DMS153 treated with DMSO at 0.1 percent for 48 hours (cell line): Measurements from ENCODE around the gene HSP90AB1.

Source experiments
- DNase-seq: peaks from one replicate; lab custom pipeline; 2025; ENCODE audit not compliant: unreplicated experiment; lab: John Stamatoyannopoulos, UW

Gene HSP90AB1

DNA sequence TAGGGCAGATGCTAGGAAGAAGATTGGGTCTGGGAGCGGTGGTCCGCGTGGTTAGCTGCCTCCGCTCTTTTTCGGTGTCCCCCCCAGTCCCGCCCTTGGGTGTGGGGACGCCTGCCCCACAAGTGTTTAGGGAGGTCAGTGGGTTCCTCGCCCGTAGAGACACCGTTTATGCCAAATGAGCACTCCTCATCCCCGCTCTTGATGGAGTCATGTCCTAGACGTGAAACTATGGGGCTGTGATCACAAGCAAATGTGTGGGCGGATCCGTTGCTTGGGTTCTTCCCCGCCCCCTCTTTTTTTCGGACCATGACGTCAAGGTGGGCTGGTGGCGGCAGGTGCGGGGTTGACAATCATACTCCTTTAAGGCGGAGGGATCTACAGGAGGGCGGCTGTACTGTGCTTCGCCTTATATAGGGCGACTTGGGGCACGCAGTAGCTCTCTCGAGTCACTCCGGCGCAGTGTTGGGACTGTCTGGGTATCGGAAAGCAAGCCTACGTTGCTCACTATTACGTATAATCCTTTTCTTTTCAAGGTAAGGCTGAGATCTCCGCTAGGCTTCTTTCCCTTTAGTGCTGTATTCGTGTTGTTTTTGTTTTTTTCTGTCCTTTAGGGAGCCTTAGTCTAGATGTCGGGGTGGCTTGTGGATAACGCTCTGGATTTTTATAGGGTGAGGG lies at the start of gene HSP90AB1:
Gene HSP90AB1, plus strand, starts transcription at position 439 of the 675 bp plus-strand sequence. CDS start 1,529 bp downstream, outside the sequence.
- DNase-seq = peak; percentile 84

DNA sequence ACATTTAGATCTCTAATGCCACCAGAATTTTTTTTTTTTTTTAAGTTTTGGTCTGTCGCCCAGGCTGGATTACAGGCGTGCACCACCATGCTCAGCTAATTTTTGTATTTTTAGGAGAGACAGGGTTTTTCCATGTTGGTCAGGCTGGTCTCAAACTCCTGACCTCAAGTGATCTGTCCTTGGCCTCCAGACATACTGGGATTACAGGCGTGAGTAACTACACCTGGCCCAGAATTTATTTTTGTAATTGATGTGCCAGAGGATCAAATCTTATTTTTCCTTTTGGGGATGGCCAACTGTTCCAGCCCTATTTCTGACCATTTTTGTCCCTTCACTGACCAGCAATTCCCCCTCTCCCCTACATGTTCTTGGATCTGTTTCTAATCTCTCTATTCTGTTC lies 48.2 kb upstream of the HSP90AB1 start:
- DNase-seq = no peak

DNA sequence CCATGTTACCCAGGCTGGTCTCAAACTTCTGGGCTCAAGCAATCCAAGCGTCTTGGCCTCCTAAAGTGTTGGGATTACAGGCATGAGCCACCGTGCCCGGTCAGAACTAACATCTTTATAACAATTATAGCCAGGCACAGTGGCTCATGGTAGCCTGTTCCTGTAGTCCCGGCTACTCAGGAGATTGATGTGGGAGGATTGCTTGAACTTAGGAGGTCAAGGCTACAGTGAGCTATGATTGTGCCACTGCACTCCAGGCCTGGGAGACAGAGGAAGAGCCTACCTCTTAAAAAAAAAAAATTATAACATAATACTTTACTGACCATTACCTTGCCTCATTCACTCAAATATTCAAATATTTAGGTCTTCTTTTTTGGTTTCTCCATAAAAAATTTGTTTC lies 47.0 kb upstream of the HSP90AB1 start:
- DNase-seq = no peak

DNA sequence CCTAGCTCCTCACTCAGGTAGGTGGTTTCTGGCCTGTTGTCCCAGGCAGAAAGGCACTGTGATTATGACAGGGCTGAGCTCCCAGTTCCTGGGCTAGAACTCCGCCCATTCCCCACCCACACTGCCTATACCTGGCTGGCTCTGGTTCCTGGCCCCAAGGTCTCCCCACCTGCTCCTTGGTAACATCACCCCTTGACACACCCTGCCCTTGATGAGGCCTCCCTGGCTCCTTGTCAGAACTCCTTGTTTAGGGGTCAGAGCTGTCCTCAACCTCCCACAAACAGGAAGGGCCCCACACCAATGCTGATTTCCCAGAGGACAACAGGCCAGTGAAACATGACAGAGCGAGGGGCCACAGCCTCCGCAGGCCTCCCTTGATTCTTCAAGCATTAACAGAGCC lies 45.7 kb upstream of the HSP90AB1 start:
- DNase-seq = no peak

DNA sequence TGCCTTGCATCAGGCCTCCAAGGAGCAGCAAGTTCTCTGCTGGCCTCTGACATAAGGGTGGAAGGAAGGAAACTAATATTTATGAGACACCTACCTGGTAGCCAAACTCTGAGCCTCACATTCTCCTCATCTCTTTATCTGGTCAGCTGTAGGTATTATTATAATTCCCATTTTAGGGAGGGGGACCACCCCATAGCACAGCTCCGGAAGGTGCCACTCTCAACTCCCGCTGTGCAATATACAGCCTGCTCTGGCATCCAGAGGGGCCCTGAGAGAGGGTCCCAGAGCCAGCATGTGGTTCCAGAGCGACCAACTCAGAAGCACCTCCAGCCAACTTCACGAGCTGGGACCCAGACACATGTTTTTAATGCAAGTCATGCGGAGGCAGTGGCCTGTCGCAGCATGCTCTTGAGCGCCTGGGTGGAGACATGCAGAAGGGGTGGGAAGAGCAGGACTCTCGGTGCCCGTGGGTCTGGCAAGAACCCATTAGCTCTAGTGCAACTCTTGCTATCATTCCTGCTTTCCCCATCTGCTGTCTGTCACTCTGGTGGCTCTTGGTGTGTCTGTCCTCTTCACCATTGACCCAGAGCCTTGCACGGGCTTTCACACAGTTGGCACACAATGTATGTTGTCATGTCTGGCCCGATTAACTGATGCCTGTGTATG lies 45.1 kb upstream of the HSP90AB1 start:
- DNase-seq = no peak

DNA sequence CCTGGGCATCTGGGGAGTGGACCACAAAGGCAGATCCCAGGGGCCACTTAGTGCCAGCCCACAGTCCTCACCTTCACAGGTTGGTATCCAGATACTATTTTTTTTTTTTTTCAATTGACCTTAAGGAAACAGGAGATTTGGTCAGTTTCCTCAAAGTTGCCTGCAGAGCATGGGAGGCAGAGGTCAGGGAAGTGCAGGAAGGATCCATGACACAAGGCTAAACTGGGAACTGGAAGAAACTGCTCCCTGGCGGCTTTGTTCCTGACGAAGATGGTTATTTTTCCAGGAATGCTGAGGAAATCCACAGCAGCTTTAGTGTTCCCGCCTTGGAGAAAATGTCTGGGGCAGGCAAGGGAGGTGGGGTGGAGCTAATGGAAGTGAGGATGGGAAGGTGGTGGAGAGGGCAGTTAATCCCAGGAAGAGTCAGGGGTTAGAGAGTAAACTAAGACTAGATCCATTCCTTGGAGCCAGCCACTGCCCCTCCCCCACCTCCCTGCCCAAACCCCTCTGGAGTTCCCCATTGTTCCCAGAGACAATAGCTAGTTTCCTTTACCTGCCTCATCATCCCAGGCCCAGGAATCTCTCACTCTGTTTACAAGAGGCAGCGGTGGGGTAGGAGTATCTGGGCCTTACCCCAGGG lies 44.4 kb upstream of the HSP90AB1 start:
- DNase-seq = no peak

DNA sequence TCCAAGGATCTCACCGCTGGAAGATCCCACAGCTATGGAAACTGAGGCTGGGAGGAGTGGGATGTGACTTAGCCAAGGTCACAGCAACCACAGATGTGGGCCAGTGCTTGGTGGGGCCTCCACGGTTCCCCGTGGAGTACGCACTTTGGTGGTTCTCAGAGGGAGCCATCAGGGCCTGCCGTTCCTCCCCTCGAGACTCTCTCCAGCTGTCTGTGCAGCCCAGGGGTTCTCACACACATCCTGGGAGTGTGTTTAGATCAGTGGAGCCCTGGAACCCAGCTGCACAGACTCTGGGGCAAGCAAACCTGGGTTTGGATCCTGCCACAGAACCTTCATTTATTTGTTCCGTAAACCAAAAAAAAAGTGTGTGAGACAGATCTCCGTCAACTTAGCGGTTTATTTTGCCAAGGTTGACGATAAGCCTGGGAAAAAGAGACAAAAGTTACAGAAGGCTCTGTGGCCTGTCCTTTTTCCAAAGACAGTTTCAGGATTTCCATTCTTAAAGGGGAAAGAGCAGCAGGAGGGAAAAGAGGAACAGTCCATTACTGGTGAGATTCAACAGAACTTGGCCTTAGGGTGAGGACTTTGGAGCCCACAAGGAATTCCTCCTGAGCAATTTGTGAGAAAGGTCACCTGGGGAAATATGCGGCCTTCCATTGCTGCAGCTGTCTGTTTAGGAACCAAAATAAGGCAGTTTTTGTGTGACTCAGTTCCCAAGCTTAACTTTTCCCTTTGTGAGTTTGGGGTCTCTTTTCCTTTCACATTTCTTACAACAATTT lies 43.7 kb upstream of the HSP90AB1 start:
- no peak for DNase-seq

DNA sequence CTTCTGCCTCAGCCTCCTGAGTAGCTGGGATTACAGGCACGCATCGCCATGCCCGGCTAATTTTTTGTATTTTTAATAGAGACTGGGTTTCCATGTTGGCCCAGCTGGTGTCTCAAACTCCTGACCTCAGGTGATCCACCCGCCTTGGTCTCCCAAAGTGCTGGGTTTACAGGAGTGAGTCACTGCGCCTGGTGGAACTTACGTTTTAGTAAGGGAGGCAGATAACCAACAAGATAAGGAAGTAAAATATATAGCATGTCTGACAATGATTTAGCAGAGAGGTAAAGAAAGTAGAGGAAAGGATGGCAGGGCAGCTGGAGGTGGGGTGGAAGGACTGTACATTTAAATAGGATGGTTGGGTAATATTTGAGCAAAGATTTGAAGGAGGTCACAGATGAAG lies 42.9 kb upstream of the HSP90AB1 start:
- DNase-seq = no peak

DNA sequence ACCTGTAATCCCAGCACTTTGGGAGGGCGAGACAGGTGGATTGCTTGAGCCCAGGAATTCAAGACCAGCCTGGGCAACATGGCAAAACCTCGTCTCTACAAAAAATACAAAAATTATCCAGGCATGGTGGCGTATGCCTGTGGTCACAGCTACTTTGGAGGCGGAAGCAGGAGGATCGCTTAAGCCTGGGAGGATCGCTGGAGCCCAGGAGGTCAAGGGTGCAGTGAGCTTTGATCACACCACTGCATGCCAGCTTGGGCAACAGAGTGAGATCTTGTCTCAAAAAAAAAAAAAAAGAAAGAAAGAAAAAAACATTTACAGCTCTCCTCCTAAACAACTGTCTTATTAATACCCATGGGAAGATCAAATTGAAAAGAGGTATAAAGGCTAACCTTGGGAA lies 38.9 kb upstream of the HSP90AB1 start:
- DNase-seq = no peak

DNA sequence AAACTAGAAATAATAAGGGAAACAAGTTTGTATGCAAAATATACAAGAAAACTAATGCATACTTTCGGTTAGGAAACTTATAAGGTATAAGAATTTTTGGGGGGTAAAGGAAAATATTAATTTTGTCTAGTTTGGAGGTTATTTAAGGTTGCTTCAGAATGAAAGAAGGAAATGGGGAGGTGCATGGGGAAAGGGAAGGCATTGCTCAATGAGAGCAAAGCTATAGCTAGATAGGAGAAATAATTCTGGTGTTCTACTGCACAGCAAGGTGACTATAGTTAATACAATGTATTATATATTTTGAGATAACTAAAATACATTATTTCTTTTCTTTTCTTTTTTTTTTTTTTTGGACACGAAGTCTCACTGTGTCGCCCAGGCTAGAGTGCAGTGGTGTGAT lies 35.6 kb upstream of the HSP90AB1 start:
- no peak for DNase-seq

DNA sequence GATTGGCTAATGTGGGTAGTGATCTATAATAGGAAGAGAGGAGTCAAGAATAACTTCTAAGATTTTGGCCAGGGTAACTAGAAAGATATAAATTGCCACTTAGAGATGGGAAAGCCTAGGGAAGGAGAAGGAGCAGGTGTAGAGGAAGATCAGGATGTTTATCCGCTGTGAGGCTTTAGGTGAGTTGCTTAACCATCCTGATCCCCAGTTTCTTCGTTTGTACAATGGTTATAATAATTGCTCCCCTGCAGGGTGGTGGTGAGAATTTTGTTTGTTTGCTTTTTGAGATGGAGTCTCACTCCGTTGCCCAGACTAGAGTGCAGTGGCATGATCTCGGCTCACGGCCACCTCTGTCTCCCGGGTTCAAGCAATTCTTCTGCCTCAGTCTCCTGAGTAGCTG lies 32.6 kb upstream of the HSP90AB1 start:
- no peak for DNase-seq

DNA sequence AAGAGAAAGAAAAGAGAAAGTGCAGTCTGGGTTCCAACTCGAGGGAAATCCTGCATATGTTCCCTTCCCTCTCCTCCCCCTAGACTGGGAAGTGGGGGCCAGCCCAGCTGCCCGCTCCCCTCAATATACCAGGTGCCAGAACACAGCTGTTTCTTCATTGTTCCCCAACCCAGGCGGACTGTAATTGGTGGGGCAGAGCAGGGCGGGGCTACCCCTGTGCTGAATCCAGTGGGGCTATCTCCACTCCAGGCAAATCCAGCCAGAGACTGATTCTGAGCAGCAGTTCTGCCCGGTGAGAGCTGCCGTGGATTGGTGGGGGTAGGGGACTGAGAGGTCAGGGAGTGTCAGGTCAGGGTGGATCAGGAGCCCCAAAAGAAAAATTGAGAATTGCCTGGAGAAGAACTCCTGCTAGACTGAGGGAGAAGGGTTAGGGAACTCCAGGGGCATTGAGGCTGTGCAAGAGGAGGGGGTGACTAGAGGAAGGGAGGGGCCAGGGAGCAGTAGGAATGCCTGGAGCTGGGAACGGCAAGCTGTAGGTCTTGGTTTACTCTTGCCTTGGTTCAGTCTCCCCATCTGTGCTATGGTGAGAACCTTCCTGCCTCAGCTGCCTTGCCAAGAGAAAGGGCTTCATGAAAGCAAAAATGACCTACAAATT lies 30.1 kb upstream of the HSP90AB1 start, which contains the start of gene MYMX:
Gene MYMX, plus strand, starts transcription at position 250 of the 655 bp plus-strand sequence. CDS start 546 bp downstream, outside the sequence.
- no peak for DNase-seq

DNA sequence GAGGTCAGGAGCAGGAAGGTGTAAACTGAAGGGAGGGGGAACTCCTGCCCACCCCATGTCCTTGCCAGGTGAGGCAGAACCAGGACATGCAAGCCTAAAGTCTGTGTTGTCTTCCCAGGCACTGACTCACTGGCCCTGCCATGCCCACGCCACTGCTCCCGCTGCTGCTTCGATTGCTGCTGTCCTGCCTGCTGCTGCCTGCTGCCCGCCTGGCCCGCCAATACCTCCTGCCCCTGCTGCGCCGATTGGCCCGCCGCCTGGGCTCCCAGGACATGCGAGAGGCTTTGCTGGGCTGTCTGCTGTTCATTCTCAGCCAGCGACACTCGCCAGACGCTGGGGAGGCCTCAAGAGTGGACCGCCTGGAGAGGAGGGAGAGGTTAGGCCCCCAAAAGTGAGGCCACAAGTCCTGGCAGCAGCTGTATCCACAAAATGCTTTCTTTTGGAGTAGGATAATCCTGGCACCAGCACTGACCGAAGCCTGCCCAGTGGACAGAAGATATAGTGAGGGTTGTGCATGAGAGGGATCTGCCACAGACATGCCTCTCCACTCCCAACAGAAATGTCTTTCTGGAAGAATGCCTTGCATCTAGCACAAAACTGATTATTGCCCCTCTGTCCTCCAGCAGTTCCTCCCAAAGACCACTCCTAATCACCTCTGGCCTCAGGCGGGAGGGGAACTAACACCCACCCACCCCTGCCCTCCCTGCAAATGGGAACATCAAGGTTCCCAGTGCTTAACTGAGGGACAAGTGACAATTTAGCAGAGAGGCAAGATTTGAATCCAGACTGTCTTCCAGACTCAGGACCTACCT lies 29.4 kb upstream of the HSP90AB1 start:
- no peak for DNase-seq

DNA sequence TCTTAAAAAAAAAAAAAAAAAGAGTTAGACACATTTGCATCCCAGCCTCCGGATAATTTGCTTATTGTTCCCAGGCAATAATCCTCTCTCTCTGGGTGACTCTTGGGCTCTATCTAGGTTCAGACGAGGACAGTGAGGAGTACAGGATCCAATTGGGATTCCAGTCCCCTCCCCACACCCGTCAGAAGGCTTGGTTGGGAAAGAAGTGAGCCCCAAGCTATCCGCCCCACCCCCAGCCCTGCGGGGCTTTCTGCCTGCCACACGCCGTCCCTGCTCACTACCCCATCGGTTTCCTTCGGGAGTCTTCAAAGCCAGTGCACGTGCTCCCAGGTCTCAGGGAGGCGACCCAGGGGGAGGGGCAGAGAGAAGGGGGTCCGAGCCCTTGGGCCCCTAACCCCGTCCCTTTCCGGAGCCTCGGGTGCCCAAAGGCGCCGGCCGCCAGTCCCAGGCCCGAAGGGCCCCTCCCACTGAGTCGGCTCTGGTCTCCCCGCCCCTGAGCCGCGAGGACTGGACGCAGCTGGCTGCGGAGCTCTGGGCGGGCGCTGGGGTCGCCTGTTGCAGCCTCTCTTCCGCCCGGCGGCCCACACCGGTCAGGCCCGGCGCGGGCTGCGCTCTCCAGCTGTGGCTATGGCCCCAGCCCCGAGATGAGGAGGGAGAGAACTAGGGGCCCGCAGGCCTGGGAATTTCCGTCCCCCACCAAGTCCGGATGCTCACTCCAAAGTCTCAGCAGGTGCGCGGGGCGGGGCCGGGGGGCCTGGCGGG lies 27.7 kb upstream of the HSP90AB1 start:
- peak; percentile 55 for DNase-seq

DNA sequence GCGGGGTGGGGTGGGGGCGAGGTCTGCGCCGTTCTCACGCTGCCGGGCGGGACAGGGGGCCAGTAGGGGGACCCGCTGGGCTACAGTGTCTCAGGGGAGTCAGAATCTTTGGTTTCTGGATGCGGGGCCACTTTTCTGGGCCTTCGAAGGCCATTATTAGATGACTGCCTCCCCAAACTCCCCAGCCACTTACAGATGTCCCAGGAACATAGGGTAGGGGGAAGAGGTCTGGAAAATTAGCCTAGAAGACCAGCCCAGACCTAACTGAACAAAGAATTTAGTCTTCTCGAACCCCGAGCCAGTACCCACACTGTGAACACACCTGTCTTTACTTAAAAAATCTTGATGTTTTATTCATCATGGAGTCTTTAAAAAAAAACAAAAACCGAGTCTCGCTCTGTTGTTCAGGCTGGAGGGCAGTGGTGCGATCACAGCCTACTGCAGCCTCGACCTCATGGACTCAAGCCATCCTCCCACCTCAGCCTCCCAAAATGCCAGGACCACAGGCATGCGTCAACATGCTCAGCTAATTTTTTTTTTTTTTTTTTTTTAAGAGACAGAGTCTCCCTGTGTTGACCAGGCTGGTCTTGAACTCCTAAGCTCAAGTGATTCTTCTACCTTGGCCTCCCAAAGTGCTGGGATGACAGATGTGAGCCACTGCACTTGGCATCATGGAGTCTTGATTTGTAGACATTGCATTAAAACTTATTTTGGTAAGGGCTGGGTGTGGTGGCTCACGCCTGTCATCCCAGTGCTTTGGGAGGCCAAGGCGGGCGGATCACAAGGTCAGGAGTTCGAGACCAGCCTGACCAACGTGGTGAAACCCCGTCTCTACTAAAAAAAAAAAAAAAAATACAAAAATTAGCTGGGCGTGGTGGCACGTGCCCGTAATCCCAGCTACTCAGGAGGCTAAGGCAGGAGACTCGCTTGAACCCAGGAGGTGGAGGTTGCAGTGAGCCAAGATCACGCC lies 26.8 kb upstream of the HSP90AB1 start:
- no peak for DNase-seq

DNA sequence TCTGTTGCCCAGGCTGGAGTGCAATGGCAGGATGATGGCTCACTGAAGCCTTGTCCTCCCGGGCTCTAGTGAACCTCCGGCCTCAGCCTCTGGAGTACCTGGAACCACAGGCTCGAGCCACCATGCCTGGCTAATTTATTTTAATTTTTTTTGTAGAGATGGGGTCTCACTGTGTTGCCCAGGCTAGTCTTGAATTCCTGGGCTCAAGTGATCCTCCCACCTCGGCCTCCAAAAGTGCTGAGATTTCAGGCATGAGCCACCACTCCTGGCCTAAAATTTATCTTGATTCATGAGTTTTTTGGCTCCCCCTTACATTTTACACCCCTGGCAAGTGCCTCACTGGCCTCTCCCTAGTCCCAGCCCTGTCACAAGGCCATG lies 26.0 kb upstream of the HSP90AB1 start:
- no peak for DNase-seq

DNA sequence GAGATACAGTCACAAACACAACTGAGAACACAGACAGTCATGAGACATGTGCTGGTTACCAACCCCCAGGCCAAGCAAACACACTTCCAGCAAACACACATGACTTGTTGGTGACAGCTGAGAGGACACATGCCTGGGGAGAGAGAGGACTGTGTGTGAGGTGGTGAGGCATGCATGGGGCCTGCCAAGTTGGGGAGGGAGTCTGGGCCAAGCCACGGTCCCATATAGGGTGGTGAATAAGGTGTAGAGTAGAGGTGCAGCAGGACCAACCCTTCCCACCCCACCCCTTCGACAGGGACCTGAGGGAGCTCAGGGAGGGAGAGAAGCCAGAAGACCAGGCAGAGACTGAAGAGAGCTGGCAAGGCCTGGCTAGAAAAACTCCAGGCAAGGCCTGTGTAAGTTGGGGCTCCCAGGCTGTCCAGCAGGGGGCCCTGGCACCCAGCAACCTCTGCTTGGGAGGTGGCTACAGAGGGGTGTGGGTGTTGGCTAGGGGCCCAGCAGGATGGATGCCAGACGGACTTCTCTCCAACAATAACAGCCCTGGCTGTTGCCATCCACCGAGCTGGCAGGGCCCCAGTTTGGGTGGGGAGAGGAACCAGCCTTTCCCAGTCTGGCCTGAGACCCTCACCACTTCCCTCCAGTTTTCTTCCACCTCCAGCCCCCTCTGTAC lies 25.5 kb upstream of the HSP90AB1 start:
- peak; percentile 32 for DNase-seq

DNA sequence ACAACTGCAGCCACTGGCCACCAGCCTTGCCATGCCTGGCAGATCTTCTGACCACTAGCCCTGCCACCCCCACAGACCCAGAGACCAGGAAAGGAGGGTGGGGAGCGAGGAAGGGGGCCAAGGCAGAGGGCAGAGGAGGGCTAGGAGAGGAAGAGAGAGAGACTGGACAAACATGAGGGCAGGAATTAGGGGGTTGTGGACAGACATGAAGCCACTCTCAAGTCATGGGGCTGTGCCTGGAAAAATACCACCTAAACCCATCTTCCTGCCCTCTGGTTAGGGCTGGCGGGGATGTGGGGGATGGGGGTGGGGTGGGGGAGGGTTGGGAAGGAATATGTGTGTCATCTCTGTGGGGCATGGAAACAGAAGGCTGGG lies 25.0 kb upstream of the HSP90AB1 start:
- no peak for DNase-seq
